ENCODE data around the gene FHOD3. TPM values are rescaled to one million over a fixed set of nuclear protein-coding genes. Genes with fewer than 3 reads are reported as not detected.
"Not testable (repeated sequence)": the region's sequence is repeated elsewhere in the genome, so short reads cannot be mapped to it uniquely, and the experiment has no call there.

The FHOD3 gene
- total RNA-seq, 2 donors from 2014 or later = not detected

- no peak for DNase-seq (ENCODE audit: low spot score in 2 of 2)
- H3K27ac Mint-ChIP-seq = no peak overlapping the region
Measured at GRCh38 chr18:36752929-36753865, 455.7 kb downstream of the FHOD3 start.

GRCh38 chr18:36756242-36756641, 458.7 kb downstream of the FHOD3 start:
- ATAC-seq = no peak
- Mint-ChIP-seq H3K9me3 (no peaks in the 10 kb centered on the region), H3K27ac (no peak overlapping the region), H3K36me3 (no peaks in the 10 kb centered on the region)
- DNase-seq (ENCODE audit: low spot score in 2 of 2) = no peak

More at GRCh38 chr18:36752929-36753865, 455.7 kb downstream of the FHOD3 start:
- no peak for ATAC-seq
- Mint-ChIP-seq H3K36me3 (no peaks in the 10 kb centered on the region), H3K9me3 (no peaks in the 10 kb centered on the region)

- no peak for ATAC-seq
- DNase-seq (ENCODE audit: low spot score in 2 of 2) = no peak
- Mint-ChIP-seq H3K27ac (no peak overlapping the region), H3K36me3 (no peaks in the 10 kb centered on the region), H3K9me3 (no peaks in the 10 kb centered on the region)
Measured at GRCh38 chr18:36757081-36757480, 459.6 kb downstream of the FHOD3 start.

GRCh38 chr18:36757991-36758390, 460.5 kb downstream of the FHOD3 start:
- no peaks in the 10 kb centered on the region for H3K36me3 Mint-ChIP-seq

DNA sequence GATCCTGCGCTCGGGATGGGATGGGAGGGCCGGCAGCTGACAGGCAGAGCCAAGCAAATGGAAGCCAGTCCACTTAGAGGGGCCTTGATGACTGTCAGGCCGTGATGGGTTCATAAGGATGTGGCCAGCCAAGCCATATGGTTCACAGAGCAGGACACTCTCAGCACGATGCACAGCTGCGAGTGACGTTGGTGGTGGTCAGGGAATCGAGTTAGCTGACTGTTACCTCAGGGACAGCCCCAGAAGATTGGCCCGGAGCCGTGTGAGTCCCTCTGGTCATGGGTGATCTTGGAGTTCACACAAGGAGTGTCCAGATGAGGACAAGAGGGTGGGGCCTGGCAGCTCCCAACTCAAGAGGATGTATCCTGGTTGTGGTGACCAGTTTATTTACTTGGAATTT, 461.1 kb downstream of the FHOD3 start:
- H3K27ac Mint-ChIP-seq = no peak overlapping the region
- no peak for DNase-seq (ENCODE audit: low spot score in 2 of 2)
- H3K36me3 Mint-ChIP-seq = no peaks in the 10 kb centered on the region
- H3K9me3 Mint-ChIP-seq = no peaks in the 10 kb centered on the region
- ATAC-seq = no peak

More at GRCh38 chr18:36757991-36758390, 460.5 kb downstream of the FHOD3 start:
- no peaks in the 10 kb centered on the region for H3K9me3 Mint-ChIP-seq
- H3K27ac Mint-ChIP-seq = no peak overlapping the region
- DNase-seq (ENCODE audit: low spot score in 2 of 2) (no peak), ATAC-seq (no peak)

DNA sequence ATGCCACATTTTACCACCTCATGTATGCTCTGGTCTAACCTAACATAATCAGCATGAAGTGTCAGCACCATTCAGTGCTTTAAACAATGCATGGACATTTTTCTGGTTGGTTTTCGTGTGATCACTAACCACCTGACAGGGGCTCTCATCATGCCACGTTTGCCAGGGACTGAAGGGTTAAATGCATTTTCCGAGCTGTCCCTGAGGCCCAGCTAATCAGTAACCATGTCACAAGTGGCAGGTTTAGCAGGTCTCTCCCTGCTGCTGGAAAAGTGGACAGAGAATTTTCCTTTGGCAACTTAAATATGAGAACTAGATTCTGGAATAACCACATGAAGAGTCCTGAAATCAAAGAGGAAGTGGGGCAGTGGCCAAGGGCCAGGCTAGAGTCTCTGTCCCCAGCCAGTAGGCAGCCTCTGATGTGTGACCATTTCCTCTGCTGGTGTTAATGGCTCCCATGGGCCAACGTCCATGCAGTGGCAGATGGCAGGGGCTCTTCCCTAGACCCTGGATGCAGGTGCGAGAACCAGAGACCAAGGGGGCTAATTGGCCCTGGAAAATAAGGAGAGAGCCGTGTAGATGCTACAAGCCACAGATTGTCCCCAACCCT, 461.8 kb downstream of the FHOD3 start:
- ATAC-seq = no peak
- Mint-ChIP-seq H3K27ac (no peak overlapping the region), H3K36me3 (no peaks in the 10 kb centered on the region), H3K9me3 (no peaks in the 10 kb centered on the region)
- DNase-seq (ENCODE audit: low spot score in 2 of 2) = no peak

GRCh38 chr18:36760598-36760997, 463.1 kb downstream of the FHOD3 start:
- Mint-ChIP-seq H3K9me3 (no peaks in the 10 kb centered on the region), H3K27ac (no peak overlapping the region), H3K36me3 (no peaks in the 10 kb centered on the region)
- no peak for ATAC-seq
- DNase-seq (ENCODE audit: low spot score in 2 of 2) = no peak

DNA sequence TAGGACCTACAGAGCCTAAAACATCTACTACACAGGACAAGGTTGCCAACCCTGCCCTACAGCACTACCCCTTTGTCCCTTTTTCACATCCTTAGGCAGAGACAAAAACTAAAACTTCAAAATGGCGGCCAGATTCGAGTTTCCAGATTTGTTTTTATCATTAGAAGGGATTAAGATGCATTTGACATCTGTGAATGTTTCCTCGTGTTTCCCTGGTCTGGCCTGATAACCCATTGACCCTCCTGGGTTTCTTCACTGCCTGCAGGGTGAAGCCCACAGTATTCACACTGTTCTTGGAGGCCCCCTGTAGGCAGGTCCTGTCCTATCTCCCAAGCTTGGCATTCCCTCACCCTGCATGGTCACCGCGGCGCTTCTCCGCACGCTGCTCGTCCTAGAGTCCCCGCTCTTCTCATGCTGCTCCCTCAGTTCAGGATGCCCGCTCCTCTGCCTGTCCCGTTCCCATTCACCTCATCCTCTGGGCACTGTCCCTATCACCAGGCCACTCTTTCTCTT, 463.7 kb downstream of the FHOD3 start:
- no peaks in the 10 kb centered on the region for H3K36me3 Mint-ChIP-seq
- no peak overlapping the region for H3K27ac Mint-ChIP-seq
- H3K9me3 Mint-ChIP-seq = no peaks in the 10 kb centered on the region
- ATAC-seq = no peak
- no peak for DNase-seq (ENCODE audit: low spot score in 2 of 2)

DNA sequence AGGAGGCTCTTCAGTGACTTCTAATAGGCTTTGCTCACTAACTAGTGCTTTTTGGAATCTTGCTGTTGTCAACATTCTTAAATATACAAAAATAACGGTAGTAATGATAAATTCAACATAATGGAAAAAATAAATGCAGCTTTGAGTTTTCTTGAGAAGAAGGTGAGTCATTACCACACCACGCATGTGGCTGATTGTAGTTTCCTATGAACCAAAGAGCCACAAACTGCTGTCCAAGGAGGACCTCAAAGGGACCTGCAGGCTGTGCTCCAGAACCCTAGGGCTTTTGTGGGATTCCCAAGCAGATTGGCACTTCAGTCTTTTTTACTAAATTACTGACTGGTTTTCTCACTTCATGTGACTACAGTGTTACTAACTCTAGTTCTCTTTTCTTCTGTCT, 464.6 kb downstream of the FHOD3 start:
- H3K27ac Mint-ChIP-seq = no peak overlapping the region

GRCh38 chr18:36762965-36763364, 465.5 kb downstream of the FHOD3 start:
- not testable (repeated sequence) for H3K36me3 Mint-ChIP-seq; DNase-seq (ENCODE audit: low spot score in 2 of 2); H3K27ac Mint-ChIP-seq; ATAC-seq; H3K9me3 Mint-ChIP-seq

More for the DNA sequence above, 464.6 kb downstream of the FHOD3 start:
- Mint-ChIP-seq H3K9me3 (no peaks in the 10 kb centered on the region), H3K36me3 (no peaks in the 10 kb centered on the region)
- ATAC-seq (no peak), DNase-seq (ENCODE audit: low spot score in 2 of 2) (no peak)

- ATAC-seq = no peak
- H3K27ac Mint-ChIP-seq = no peak overlapping the region
Measured at GRCh38 chr18:36766836-36767235, 469.3 kb downstream of the FHOD3 start.

DNA sequence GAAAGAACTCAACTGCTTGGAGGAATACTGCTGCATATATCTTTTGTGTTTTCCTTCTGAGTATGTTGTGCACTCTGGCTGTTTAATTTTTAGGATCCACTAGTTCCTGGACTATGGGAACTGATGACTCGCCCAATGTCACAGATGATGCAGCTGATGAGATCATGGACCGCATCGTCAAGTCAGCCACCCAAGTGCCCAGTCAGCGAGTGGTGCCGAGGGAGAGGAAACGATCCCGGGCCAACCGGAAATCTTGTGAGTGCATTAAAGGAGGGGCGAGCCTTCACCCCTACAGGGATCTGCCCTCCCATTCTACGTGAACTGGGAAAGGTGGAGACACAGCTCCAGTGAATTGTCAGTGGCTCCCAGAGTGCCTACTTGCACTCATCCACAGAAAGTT, 471.7 kb downstream of the FHOD3 start:
- DNase-seq (ENCODE audit: low spot score in 2 of 2) = no peak
- Mint-ChIP-seq H3K27ac (no peak overlapping the region), H3K36me3 (no peaks in the 10 kb centered on the region), H3K9me3 (no peaks in the 10 kb centered on the region)
- no peak for ATAC-seq

More at GRCh38 chr18:36766836-36767235, 469.3 kb downstream of the FHOD3 start:
- Mint-ChIP-seq H3K36me3 (no peaks in the 10 kb centered on the region), H3K9me3 (no peaks in the 10 kb centered on the region)
- no peak for DNase-seq (ENCODE audit: low spot score in 2 of 2)

- ATAC-seq = peak in 1 of 2 donors; percentile 40
- Mint-ChIP-seq H3K27ac (no peak overlapping the region), H3K36me3 (no peaks in the 10 kb centered on the region), H3K9me3 (no peaks in the 10 kb centered on the region)
- peak in 1 of 2 donors; percentile 42 for DNase-seq (ENCODE audit: low spot score in 2 of 2)
Measured at GRCh38 chr18:36769611-36770314, 472.2 kb downstream of the FHOD3 start.

- Mint-ChIP-seq H3K9me3 (no peaks in the 10 kb centered on the region), H3K36me3 (no peaks in the 10 kb centered on the region), H3K27ac (no peak overlapping the region)
- ATAC-seq = no peak
- no peak for DNase-seq (ENCODE audit: low spot score in 2 of 2)
Measured at GRCh38 chr18:36770315-36770946, 472.9 kb downstream of the FHOD3 start.

DNA sequence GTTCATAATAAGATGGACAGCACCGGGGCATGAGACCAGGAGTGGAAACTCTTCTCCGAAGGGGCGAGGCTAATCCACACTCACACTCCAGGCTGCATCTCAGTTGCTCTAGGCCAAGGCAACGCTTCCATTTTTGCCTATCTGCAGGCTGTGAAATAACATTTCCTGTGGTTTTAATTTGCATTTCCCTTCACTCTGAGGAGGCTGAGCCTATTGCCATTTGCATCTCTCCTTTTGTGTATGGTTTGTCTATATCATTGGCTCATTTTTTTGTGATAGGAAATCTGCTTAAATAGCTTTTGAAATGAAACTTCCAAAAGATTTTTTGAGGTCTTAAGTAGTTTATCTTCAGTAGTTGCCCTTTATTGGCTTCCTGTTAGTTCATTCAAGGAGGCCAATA, 473.7 kb downstream of the FHOD3 start:
- ATAC-seq (no peak), DNase-seq (ENCODE audit: low spot score in 2 of 2) (no peak)
- no peak overlapping the region for H3K27ac Mint-ChIP-seq
- H3K36me3 Mint-ChIP-seq = no peaks in the 10 kb centered on the region
- H3K9me3 Mint-ChIP-seq = no peaks in the 10 kb centered on the region

- Mint-ChIP-seq H3K9me3 (no peaks in the 10 kb centered on the region), H3K27ac (no peak overlapping the region), H3K36me3 (no peaks in the 10 kb centered on the region)
- DNase-seq (ENCODE audit: low spot score in 2 of 2) = no peak
- no peak for ATAC-seq
Measured at GRCh38 chr18:36772241-36772723, 474.8 kb downstream of the FHOD3 start.
